Endothelial cell of umbilical vein (primary cell): ENCODE data around the gene SEMA5A. TPM values are rescaled to one million over a fixed set of nuclear protein-coding genes. Genes with fewer than 3 reads are reported as not detected.

Source experiments
- BruUV-seq: library from RNA; stranded (reverse); fragments of 400-500 nt; replicated peaks from 2 replicates; lab custom pipeline; 2021; lab: Mats Ljungman, UMichigan
- CTCF ChIA-PET: fragments of 300-600, 350-600 bp; sonication (Branson Sonifier 250); formaldehyde crosslinking; loops from one replicate; lab custom pipeline; 2021; ENCODE audit warnings: antibody characterized with exemption, inconsistent platforms; lab: Charles Lee
- POLR2A ChIA-PET: fragments of 300-600, 350-600 bp; sonication (Branson Sonifier 250); formaldehyde crosslinking; loops from one replicate; lab custom pipeline; 2021; ENCODE audit warnings: antibody characterized with exemption, inconsistent platforms; lab: Charles Lee
- DNase-seq: peaks from one replicate; pipeline ENCODE4 v3.0.0-alpha.2; 2011; ENCODE audit warnings: low read depth, low spot score
- FAIRE-seq: peaks from 2 replicates; lab custom pipeline; 2011; peaks lifted over from hg19 to GRCh38; lab: Jason Lieb, UNC
- H2AFZ ChIP-seq: 2 replicates; pipeline ENCODE4 v1.6.0; 2012; ENCODE audit warnings: low read depth, low read length, control low read depth, inconsistent platforms
- H3K27ac ChIP-seq: 2 replicates; pipeline ENCODE4 v1.5.1; 2011; ENCODE audit warnings: low read depth, mild to moderate bottlenecking, control low read depth, low read length, moderate library complexity; ENCODE audit not compliant: insufficient read depth
- H3K27me3 ChIP-seq, 2 experiments: 2 replicates each; pipeline versions ENCODE4 v1.6.0 to v1.6.1; 2011; ENCODE audit warnings: low read length in 2 of 2, mixed read lengths in 1 of 2; ENCODE audit not compliant: control insufficient read depth in 2 of 2, insufficient read depth in 2 of 2
- H3K36me3 ChIP-seq, 2 experiments: 2 replicates in 1 of 2; 3 replicates in 1 of 2; pipeline ENCODE4 v1.5.1; 2011; ENCODE audit warnings: low read length in 2 of 2, mild to moderate bottlenecking in 1 of 2, moderate library complexity in 1 of 2; ENCODE audit not compliant: control insufficient read depth in 2 of 2, insufficient read depth in 2 of 2; ENCODE audit errors: extremely low read depth in 1 of 2
- H3K4me1 ChIP-seq: 3 replicates; pipeline ENCODE4 v1.5.1; 2011; ENCODE audit warnings: mild to moderate bottlenecking, low read length; ENCODE audit not compliant: control insufficient read depth, insufficient read depth; ENCODE audit errors: extremely low read depth
- H3K4me2 ChIP-seq: 2 replicates; pipeline ENCODE4 v1.6.1; 2011; ENCODE audit warnings: low read length, control low read depth, mixed read lengths; ENCODE audit not compliant: insufficient read depth
- H3K4me3 ChIP-seq, 3 experiments: fragments of 200-600 bp in 1 of 3; sonication (generic), shearing (Covaris generic) in 1 of 3; replicated peaks in 1 of 3; 2 replicates each; pipeline ENCODE4 v1.5.1; 2011 to 2016; ENCODE audit warnings: control low read depth in 3 of 3, low read length in 3 of 3, mild to moderate bottlenecking in 2 of 3, inconsistent platforms in 1 of 3, low read depth in 1 of 3, moderate library complexity in 1 of 3; ENCODE audit not compliant: insufficient read depth in 1 of 3
- H3K79me2 ChIP-seq: 2 replicates; pipeline ENCODE4 v1.6.0; 2012; ENCODE audit warnings: low read length, inconsistent platforms; ENCODE audit not compliant: control insufficient read depth, insufficient read depth
- H3K9ac ChIP-seq: replicated peaks from 2 replicates; pipeline ENCODE3; 2011; ENCODE audit warnings: low read length, control low read depth; ENCODE audit not compliant: insufficient read depth; ENCODE audit errors: extremely low read depth
- H3K9me1 ChIP-seq: replicated peaks from 3 replicates; pipeline ENCODE4 v1.6.0; 2011; ENCODE audit warnings: mild to moderate bottlenecking, low read length; ENCODE audit not compliant: control insufficient read depth, insufficient read depth; ENCODE audit errors: extremely low read depth
- H3K9me3 ChIP-seq: replicated peaks from 2 replicates; pipeline ENCODE4 v1.5.1; 2012; ENCODE audit warnings: low read length, inconsistent platforms; ENCODE audit not compliant: control insufficient read depth, insufficient read depth
- H4K20me1 ChIP-seq: replicated peaks from 2 replicates; pipeline ENCODE3; 2011; ENCODE audit warnings: mild to moderate bottlenecking, low read length; ENCODE audit not compliant: control insufficient read depth, insufficient read depth; ENCODE audit errors: extremely low read depth
- CTCF ChIP-seq, 2 donors: IDR thresholded peaks; 1 replicate in 1 of 2; 2 replicates in 1 of 2; pipeline ENCODE4 v1.5.1; 2011; ENCODE audit warnings: low read length in 2 of 2, mild to moderate bottlenecking in 2 of 2, moderate library complexity in 2 of 2, control low read depth in 1 of 2, inconsistent platforms in 1 of 2, low read depth in 1 of 2; ENCODE audit not compliant: insufficient read depth in 1 of 2; ENCODE audit errors: extremely low read depth in 1 of 2
- EZH2 ChIP-seq: IDR thresholded peaks from 2 replicates; pipeline ENCODE4 v1.6.1; 2012; ENCODE audit warnings: borderline replicate concordance, low read depth, mild to moderate bottlenecking, moderate library complexity, low read length, inconsistent platforms; ENCODE audit not compliant: severe bottlenecking
- FOS ChIP-seq: IDR thresholded peaks from 2 replicates; pipeline ENCODE4 v1.6.1; 2011; ENCODE audit warnings: mild to moderate bottlenecking, low read length, moderate library complexity, borderline replicate concordance; ENCODE audit not compliant: insufficient read depth
- GATA2 ChIP-seq: IDR thresholded peaks from 2 replicates; pipeline ENCODE4 v1.7.0; 2011; ENCODE audit warnings: low read depth, mild to moderate bottlenecking, moderate library complexity, mixed read lengths, low read length; ENCODE audit not compliant: insufficient read length, insufficient read depth
- JUN ChIP-seq: IDR thresholded peaks from 2 replicates; pipeline ENCODE4 v1.6.1; 2011; ENCODE audit warnings: borderline replicate concordance, low read depth; ENCODE audit not compliant: insufficient read length, insufficient read depth
- MAX ChIP-seq: IDR thresholded peaks from 2 replicates; pipeline ENCODE4 v1.6.1; 2011; ENCODE audit not compliant: insufficient read depth, insufficient read length
- MYC ChIP-seq: IDR thresholded peaks from one replicate; pipeline ENCODE4 v1.6.1; 2011; ENCODE audit warnings: mild to moderate bottlenecking, low read depth, low read length
- POLR2A ChIP-seq: IDR thresholded peaks from 2 replicates; pipeline ENCODE4 v1.6.1; 2012; ENCODE audit warnings: low read depth, mild to moderate bottlenecking, control low read depth, low read length
- POLR2AphosphoS5 ChIP-seq: IDR thresholded peaks from 2 replicates; pipeline ENCODE4 v1.6.1; 2012; ENCODE audit warnings: low read depth, mild to moderate bottlenecking, control low read depth, low read length, moderate library complexity; ENCODE audit not compliant: insufficient read depth
- dilution Hi-C: fragments of 300-500 bp; cut with MboI; formaldehyde crosslinking; loops from one replicate; pipeline ENCODE4 v1.15.0; 2019; ENCODE audit warnings: low sequenced_read_pairs; ENCODE audit not compliant: extremely low pct_ligation_motif_present
- intact Hi-C: fragments of 100-400 bp; cut with micrococcal nuclease; formaldehyde crosslinking; loops from one replicate; pipeline ENCODE4 v1.10.0; 2022
- polyA plus RNA-seq, 4 experiments: library from polyadenylated mRNA; depleted of rRNA in 3 of 4; stranded (reverse) in 3 of 4; unstranded in 1 of 4; fragments of >200 nt; gene quantifications; 2 replicates each; pipeline versions ENCODE4 v1.2.1 to v1.2.3, GENCODE V29; 2011 to 2012; ENCODE audit warnings: missing spikeins in 1 of 4
- total RNA-seq: library from RNA; stranded (reverse); gene quantifications from 2 replicates; pipeline ENCODE4 v1.2.3, GENCODE V29; 2021

SEMA5A gene
- total and polyA plus RNA-seq, 2 donors (not counting 3 experiments of a cell fraction or from before 2014, with no cell fraction given) = 0.04 to 0.06 TPM

GRCh38 chr5:9094582-9094981 lies 451.3 kb downstream of the SEMA5A start:
- H3K9me3 ChIP-seq = no peaks in the 10 kb centered on the region
- no peak overlapping the region for H2AFZ ChIP-seq
- no peak overlapping the region for H3K4me3 ChIP-seq
- no peaks in the 10 kb centered on the region for H4K20me1 ChIP-seq
- no peak overlapping the region for H3K4me2 ChIP-seq
- H3K4me1 ChIP-seq = no peaks in the 10 kb centered on the region
- no peak for TF ChIP-seq GATA2
- TF ChIP-seq MAX = no peak
- no peak for TF ChIP-seq CTCF (IDR thresholded peaks at IDR 0.05; ENCODE audit: extremely low read depth in 1 of 2, insufficient read depth in 1 of 2, low read depth in 1 of 2, low read length in 2 of 2)
- TF ChIP-seq POLR2A = no peak
- TF ChIP-seq MYC = no peak
- no peak for TF ChIP-seq EZH2
- TF ChIP-seq JUN = no peak
- no peak for TF ChIP-seq POLR2AphosphoS5
- TF ChIP-seq FOS = no peak
- no peak overlapping the region for H3K27ac ChIP-seq
- ChIA-PET CTCF (no interaction called here), POLR2A (no interaction called here)
- DNase-seq (no peak), FAIRE-seq (no peak)
- H3K9me1 ChIP-seq = no peaks in the 10 kb centered on the region
- BruUV-seq = no TSS peak
- intact Hi-C loops (no loop called here), dilution Hi-C loops (no loop called here)
- H3K9ac ChIP-seq = no peak overlapping the region
- no peaks in the 10 kb centered on the region for H3K36me3 ChIP-seq
- no peaks in the 10 kb centered on the region for H3K79me2 ChIP-seq
- no peaks in the 10 kb centered on the region for H3K27me3 ChIP-seq
